HPDE6-E6E7 (cell line): Measurements from ENCODE around the gene F10.

Experiments
- DNase-seq: peaks from one replicate; pipeline ENCODE4 v3.0.0; 2011; ENCODE audit warnings: missing footprints; ENCODE audit errors: extremely low spot score

F10 gene

DNA sequence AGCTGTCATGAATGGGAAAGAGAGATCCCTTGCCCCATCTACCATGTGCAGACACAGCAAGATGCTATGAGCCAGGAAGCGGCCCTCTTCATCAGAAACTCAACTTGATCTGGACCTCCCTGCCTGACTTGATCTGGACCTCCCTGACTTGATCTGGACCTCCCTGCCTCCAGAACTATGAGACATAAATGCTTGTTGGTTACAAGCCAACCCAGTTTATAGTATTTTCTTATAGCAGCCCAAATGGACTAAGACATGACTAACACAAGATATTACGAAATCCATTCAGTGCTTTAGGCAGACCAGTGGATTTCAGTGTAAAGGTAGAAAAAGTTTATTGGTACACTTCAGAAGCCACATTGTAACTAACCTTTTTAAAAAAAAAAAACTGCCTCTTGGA is 70.3 kb downstream of the F10 start:
- no peak for DNase-seq

DNA sequence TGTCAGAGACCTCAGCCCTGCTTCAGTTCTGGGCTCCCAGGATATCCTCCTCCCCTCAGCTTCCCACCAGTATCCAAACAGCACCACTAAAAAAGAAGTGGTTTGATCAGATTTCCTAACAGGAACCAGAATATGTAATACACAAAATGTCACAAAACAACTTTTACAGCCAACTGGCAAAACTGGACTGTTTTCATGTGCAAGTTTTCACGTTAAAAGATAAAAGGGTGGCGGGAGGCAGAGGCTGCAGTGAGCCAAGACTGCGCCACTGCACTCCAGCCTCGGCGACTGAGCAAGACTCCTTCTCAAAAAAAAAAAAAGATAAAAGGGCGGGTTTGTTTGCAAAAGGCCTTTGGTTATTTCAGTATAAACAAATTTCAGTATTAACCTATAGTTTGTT is 72.8 kb downstream of the F10 start:
- DNase-seq = no peak

DNA sequence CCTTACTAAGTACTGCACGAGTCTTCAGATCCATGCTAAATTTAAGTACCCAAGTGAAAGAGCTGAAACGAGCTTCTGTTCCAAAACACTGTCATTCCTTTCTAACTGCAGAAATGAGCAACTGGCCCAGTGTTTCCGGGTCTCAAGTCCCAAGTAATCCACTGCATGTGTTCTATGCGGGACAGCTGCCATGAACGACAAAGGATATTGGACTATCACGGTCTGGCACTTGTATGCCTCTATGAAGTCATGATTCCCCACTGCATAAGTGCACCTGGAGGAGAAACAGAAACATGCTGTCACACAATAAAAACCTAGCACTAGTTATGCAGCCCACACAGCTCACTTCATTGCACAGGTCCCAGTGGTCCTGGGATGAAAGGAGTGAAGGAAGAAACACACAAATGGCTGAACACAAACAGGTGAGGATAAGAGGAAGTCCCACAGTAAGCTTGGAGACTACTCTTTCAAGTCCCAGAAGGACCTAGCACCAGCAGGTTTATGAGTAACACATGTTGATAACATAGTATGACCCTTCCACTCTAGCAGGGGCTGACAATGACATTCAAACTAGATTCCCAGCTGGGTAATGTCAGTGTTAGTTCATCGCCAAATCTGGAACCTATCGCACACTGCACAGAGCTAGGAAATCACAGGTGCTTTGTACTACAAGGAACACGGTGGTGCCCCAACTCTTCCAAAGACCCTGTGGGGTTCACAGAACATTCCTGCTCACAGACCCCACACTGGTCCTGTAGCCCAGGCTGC is 74.6 kb downstream of the F10 start:
- DNase-seq = no peak
